Endothelial cell of hepatic sinusoid (primary cell): ENCODE measurements around the gene MED26.
"Not testable (repeated sequence)": the region's sequence is repeated elsewhere in the genome, so short reads cannot be mapped to it uniquely, and the experiment has no call there.

ENCODE experiments used
- in situ Hi-C: cut with HindIII; loops from 2 replicates; pipeline ENCODE4 v1.10.0; 2017; ENCODE audit warnings: low sequenced_read_pairs

MED26 gene

GRCh38 chr19:16628183-16628983 lies at the start of gene MED26:
MED26 (minus strand) TSS chr19:16628204; CDS start chr19:16627943, 261 bp downstream.
- in situ Hi-C loops, result no loop called here

- in situ Hi-C loops, result no loop called here
Observed at GRCh38 chr19:16677055-16677454, 49.1 kb upstream of the MED26 start.

- in situ Hi-C loops, result no loop called here
Observed at GRCh38 chr19:16676101-16676798, 48.2 kb upstream of the MED26 start.

GRCh38 chr19:16673839-16674238 lies 45.8 kb upstream of the MED26 start:
- in situ Hi-C loops, result not testable (repeated sequence)

GRCh38 chr19:16673231-16673630 lies 45.2 kb upstream of the MED26 start:
- in situ Hi-C loops, result no loop called here

GRCh38 chr19:16671652-16672274 lies 43.8 kb upstream of the MED26 start:
- in situ Hi-C loops, result no loop called here

- in situ Hi-C loops, result no loop called here
Observed at GRCh38 chr19:16670291-16670690, 42.3 kb upstream of the MED26 start.

- in situ Hi-C loops, result not testable (repeated sequence)
Observed at GRCh38 chr19:16668702-16669101, 40.7 kb upstream of the MED26 start.

- in situ Hi-C loops, result no loop called here
Observed at GRCh38 chr19:16668176-16668575, 40.2 kb upstream of the MED26 start.

- in situ Hi-C loops, result no loop called here
Observed at GRCh38 chr19:16661480-16662034, 33.6 kb upstream of the MED26 start.

- in situ Hi-C loops, result no loop called here
Observed at GRCh38 chr19:16660763-16661479, 32.9 kb upstream of the MED26 start, which contains the start of gene TMEM38A. TMEM38A (plus strand) TSS chr19:16661139; CDS start chr19:16661218, 79 bp downstream.

GRCh38 chr19:16659832-16660708 lies 32.1 kb upstream of the MED26 start, which contains the start of gene SMIM7:
SMIM7 (minus strand) TSS chr19:16660144; CDS start chr19:16660110, 34 bp downstream.
- in situ Hi-C loops, result no loop called here

GRCh38 chr19:16659464-16659831 lies 31.4 kb upstream of the MED26 start:
- in situ Hi-C loops, result no loop called here

GRCh38 chr19:16657384-16657783 lies 29.4 kb upstream of the MED26 start:
- in situ Hi-C loops, result no loop called here

- in situ Hi-C loops, result no loop called here
Observed at GRCh38 chr19:16655727-16656126, 27.7 kb upstream of the MED26 start.

GRCh38 chr19:16654627-16655026 lies 26.6 kb upstream of the MED26 start:
- in situ Hi-C loops, result no loop called here

GRCh38 chr19:16654140-16654539 lies 26.1 kb upstream of the MED26 start:
- in situ Hi-C loops, result no loop called here

GRCh38 chr19:16652854-16653253 lies 24.9 kb upstream of the MED26 start:
- in situ Hi-C loops, result no loop called here

GRCh38 chr19:16651421-16652188 lies 23.6 kb upstream of the MED26 start:
- in situ Hi-C loops, result not testable (repeated sequence)
